Endothelial cell of umbilical vein (primary cell): ENCODE data around the gene USP6NL. TPM values are rescaled to one million over a fixed set of nuclear protein-coding genes. Genes with fewer than 3 reads are reported as not detected.

Source experiments
- BruUV-seq: library from RNA; stranded (reverse); fragments of 400-500 nt; replicated peaks from 2 replicates; lab custom pipeline; 2021; lab: Mats Ljungman, UMichigan
- CTCF ChIA-PET: fragments of 300-600, 350-600 bp; sonication (Branson Sonifier 250); formaldehyde crosslinking; loops from one replicate; lab custom pipeline; 2021; ENCODE audit warnings: antibody characterized with exemption, inconsistent platforms; lab: Charles Lee
- POLR2A ChIA-PET: fragments of 300-600, 350-600 bp; sonication (Branson Sonifier 250); formaldehyde crosslinking; loops from one replicate; lab custom pipeline; 2021; ENCODE audit warnings: antibody characterized with exemption, inconsistent platforms; lab: Charles Lee
- DNase-seq: peaks from one replicate; pipeline ENCODE4 v3.0.0-alpha.2; 2011; ENCODE audit warnings: low read depth, low spot score
- FAIRE-seq: peaks from 2 replicates; lab custom pipeline; 2011; peaks lifted over from hg19 to GRCh38; lab: Jason Lieb, UNC
- H2AFZ ChIP-seq: 2 replicates; pipeline ENCODE4 v1.6.0; 2012; ENCODE audit warnings: low read depth, low read length, control low read depth, inconsistent platforms
- H3K27ac ChIP-seq: 2 replicates; pipeline ENCODE4 v1.5.1; 2011; ENCODE audit warnings: low read depth, mild to moderate bottlenecking, control low read depth, low read length, moderate library complexity; ENCODE audit not compliant: insufficient read depth
- H3K27me3 ChIP-seq, 2 experiments: 2 replicates each; pipeline versions ENCODE4 v1.6.0 to v1.6.1; 2011; ENCODE audit warnings: low read length in 2 of 2, mixed read lengths in 1 of 2; ENCODE audit not compliant: control insufficient read depth in 2 of 2, insufficient read depth in 2 of 2
- H3K36me3 ChIP-seq, 2 experiments: 2 replicates in 1 of 2; 3 replicates in 1 of 2; pipeline ENCODE4 v1.5.1; 2011; ENCODE audit warnings: low read length in 2 of 2, mild to moderate bottlenecking in 1 of 2, moderate library complexity in 1 of 2; ENCODE audit not compliant: control insufficient read depth in 2 of 2, insufficient read depth in 2 of 2; ENCODE audit errors: extremely low read depth in 1 of 2
- H3K4me1 ChIP-seq: 3 replicates; pipeline ENCODE4 v1.5.1; 2011; ENCODE audit warnings: mild to moderate bottlenecking, low read length; ENCODE audit not compliant: control insufficient read depth, insufficient read depth; ENCODE audit errors: extremely low read depth
- H3K4me2 ChIP-seq: 2 replicates; pipeline ENCODE4 v1.6.1; 2011; ENCODE audit warnings: low read length, control low read depth, mixed read lengths; ENCODE audit not compliant: insufficient read depth
- H3K4me3 ChIP-seq, 3 experiments: fragments of 200-600 bp in 1 of 3; sonication (generic), shearing (Covaris generic) in 1 of 3; replicated peaks in 1 of 3; 2 replicates each; pipeline ENCODE4 v1.5.1; 2011 to 2016; ENCODE audit warnings: control low read depth in 3 of 3, low read length in 3 of 3, mild to moderate bottlenecking in 2 of 3, inconsistent platforms in 1 of 3, low read depth in 1 of 3, moderate library complexity in 1 of 3; ENCODE audit not compliant: insufficient read depth in 1 of 3
- H3K79me2 ChIP-seq: 2 replicates; pipeline ENCODE4 v1.6.0; 2012; ENCODE audit warnings: low read length, inconsistent platforms; ENCODE audit not compliant: control insufficient read depth, insufficient read depth
- H3K9ac ChIP-seq: replicated peaks from 2 replicates; pipeline ENCODE3; 2011; ENCODE audit warnings: low read length, control low read depth; ENCODE audit not compliant: insufficient read depth; ENCODE audit errors: extremely low read depth
- H3K9me1 ChIP-seq: replicated peaks from 3 replicates; pipeline ENCODE4 v1.6.0; 2011; ENCODE audit warnings: mild to moderate bottlenecking, low read length; ENCODE audit not compliant: control insufficient read depth, insufficient read depth; ENCODE audit errors: extremely low read depth
- H3K9me3 ChIP-seq: replicated peaks from 2 replicates; pipeline ENCODE4 v1.5.1; 2012; ENCODE audit warnings: low read length, inconsistent platforms; ENCODE audit not compliant: control insufficient read depth, insufficient read depth
- H4K20me1 ChIP-seq: replicated peaks from 2 replicates; pipeline ENCODE3; 2011; ENCODE audit warnings: mild to moderate bottlenecking, low read length; ENCODE audit not compliant: control insufficient read depth, insufficient read depth; ENCODE audit errors: extremely low read depth
- EZH2 ChIP-seq: IDR thresholded peaks from 2 replicates; pipeline ENCODE4 v1.6.1; 2012; ENCODE audit warnings: borderline replicate concordance, low read depth, mild to moderate bottlenecking, moderate library complexity, low read length, inconsistent platforms; ENCODE audit not compliant: severe bottlenecking
- FOS ChIP-seq: IDR thresholded peaks from 2 replicates; pipeline ENCODE4 v1.6.1; 2011; ENCODE audit warnings: mild to moderate bottlenecking, low read length, moderate library complexity, borderline replicate concordance; ENCODE audit not compliant: insufficient read depth
- GATA2 ChIP-seq: IDR thresholded peaks from 2 replicates; pipeline ENCODE4 v1.7.0; 2011; ENCODE audit warnings: low read depth, mild to moderate bottlenecking, moderate library complexity, mixed read lengths, low read length; ENCODE audit not compliant: insufficient read length, insufficient read depth
- JUN ChIP-seq: IDR thresholded peaks from 2 replicates; pipeline ENCODE4 v1.6.1; 2011; ENCODE audit warnings: borderline replicate concordance, low read depth; ENCODE audit not compliant: insufficient read length, insufficient read depth
- MYC ChIP-seq: IDR thresholded peaks from one replicate; pipeline ENCODE4 v1.6.1; 2011; ENCODE audit warnings: mild to moderate bottlenecking, low read depth, low read length
- POLR2A ChIP-seq: IDR thresholded peaks from 2 replicates; pipeline ENCODE4 v1.6.1; 2012; ENCODE audit warnings: low read depth, mild to moderate bottlenecking, control low read depth, low read length
- POLR2AphosphoS5 ChIP-seq: IDR thresholded peaks from 2 replicates; pipeline ENCODE4 v1.6.1; 2012; ENCODE audit warnings: low read depth, mild to moderate bottlenecking, control low read depth, low read length, moderate library complexity; ENCODE audit not compliant: insufficient read depth
- dilution Hi-C: fragments of 300-500 bp; cut with MboI; formaldehyde crosslinking; loops from one replicate; pipeline ENCODE4 v1.15.0; 2019; ENCODE audit warnings: low sequenced_read_pairs; ENCODE audit not compliant: extremely low pct_ligation_motif_present
- intact Hi-C: fragments of 100-400 bp; cut with micrococcal nuclease; formaldehyde crosslinking; loops from one replicate; pipeline ENCODE4 v1.10.0; 2022
- polyA plus RNA-seq, 4 experiments: library from polyadenylated mRNA; depleted of rRNA in 3 of 4; stranded (reverse) in 3 of 4; unstranded in 1 of 4; fragments of >200 nt; gene quantifications; 2 replicates each; pipeline versions ENCODE4 v1.2.1 to v1.2.3, GENCODE V29; 2011 to 2012; ENCODE audit warnings: missing spikeins in 1 of 4
- total RNA-seq: library from RNA; stranded (reverse); gene quantifications from 2 replicates; pipeline ENCODE4 v1.2.3, GENCODE V29; 2021
- TF ChIP-seq, protein P1 (sequence below): IDR thresholded peaks from 2 replicates; pipeline ENCODE4 v1.6.1; 2011; ENCODE audit not compliant: insufficient read depth, insufficient read length
- TF ChIP-seq, protein P2 (sequence below), 2 donors: IDR thresholded peaks; 1 replicate in 1 of 2; 2 replicates in 1 of 2; pipeline ENCODE4 v1.5.1; 2011; ENCODE audit warnings: low read length in 2 of 2, mild to moderate bottlenecking in 2 of 2, moderate library complexity in 2 of 2, control low read depth in 1 of 2, inconsistent platforms in 1 of 2, low read depth in 1 of 2; ENCODE audit not compliant: insufficient read depth in 1 of 2; ENCODE audit errors: extremely low read depth in 1 of 2

The USP6NL gene
- total and polyA plus RNA-seq, 2 donors (not counting 3 experiments of a cell fraction or from before 2014, with no cell fraction given): 13.5 to 29.2 TPM

DNA sequence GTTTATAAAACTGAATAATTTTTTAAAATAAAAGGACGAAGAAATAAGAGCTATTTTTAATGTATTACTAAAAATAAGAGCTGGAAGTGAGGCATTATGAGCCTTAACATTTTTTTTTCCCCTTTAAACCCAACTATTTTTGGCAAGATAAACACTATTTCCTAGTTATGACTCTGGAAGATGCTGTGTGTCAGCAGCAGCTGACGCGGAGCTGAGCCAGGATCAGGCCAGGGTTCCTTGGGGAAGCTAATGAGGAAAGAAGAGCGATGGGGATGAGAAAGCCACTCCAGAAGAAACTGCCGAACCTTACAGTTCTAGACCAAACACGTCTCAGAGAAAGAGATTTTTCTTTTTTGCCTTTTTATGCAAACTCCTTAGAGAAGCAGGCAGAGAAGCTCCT is 85.9 kb downstream of the USP6NL start:
- no TSS peak for BruUV-seq
- Histone ChIP-seq H3K27me3 (no peaks in the 10 kb centered on the region), H3K9me1 (no peaks in the 10 kb centered on the region), H3K79me2 (peaks cover 5% of the 10 kb centered on the region), H3K9me3 (no peaks in the 10 kb centered on the region), H3K4me2 (no peak overlapping the region), H3K9ac (no peak overlapping the region), H3K4me3 (no peak overlapping the region), H4K20me1 (no peaks in the 10 kb centered on the region), H3K4me1 (no peaks in the 10 kb centered on the region), H2AFZ (no peak overlapping the region), H3K27ac (no peak overlapping the region), H3K36me3 (peaks cover 2% of the 10 kb centered on the region in 2 experiments)
- TF ChIP-seq POLR2AphosphoS5 (no peak), FOS (no peak), GATA2 (no peak), MYC (no peak), POLR2A (no peak), JUN (no peak), EZH2 (no peak)
- TF ChIP-seq, protein P1, sequence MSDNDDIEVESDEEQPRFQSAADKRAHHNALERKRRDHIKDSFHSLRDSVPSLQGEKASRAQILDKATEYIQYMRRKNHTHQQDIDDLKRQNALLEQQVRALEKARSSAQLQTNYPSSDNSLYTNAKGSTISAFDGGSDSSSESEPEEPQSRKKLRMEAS: no peak
- TF ChIP-seq, protein P2, sequence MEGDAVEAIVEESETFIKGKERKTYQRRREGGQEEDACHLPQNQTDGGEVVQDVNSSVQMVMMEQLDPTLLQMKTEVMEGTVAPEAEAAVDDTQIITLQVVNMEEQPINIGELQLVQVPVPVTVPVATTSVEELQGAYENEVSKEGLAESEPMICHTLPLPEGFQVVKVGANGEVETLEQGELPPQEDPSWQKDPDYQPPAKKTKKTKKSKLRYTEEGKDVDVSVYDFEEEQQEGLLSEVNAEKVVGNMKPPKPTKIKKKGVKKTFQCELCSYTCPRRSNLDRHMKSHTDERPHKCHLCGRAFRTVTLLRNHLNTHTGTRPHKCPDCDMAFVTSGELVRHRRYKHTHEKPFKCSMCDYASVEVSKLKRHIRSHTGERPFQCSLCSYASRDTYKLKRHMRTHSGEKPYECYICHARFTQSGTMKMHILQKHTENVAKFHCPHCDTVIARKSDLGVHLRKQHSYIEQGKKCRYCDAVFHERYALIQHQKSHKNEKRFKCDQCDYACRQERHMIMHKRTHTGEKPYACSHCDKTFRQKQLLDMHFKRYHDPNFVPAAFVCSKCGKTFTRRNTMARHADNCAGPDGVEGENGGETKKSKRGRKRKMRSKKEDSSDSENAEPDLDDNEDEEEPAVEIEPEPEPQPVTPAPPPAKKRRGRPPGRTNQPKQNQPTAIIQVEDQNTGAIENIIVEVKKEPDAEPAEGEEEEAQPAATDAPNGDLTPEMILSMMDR (IDR thresholded peaks at IDR 0.05; ENCODE audit: extremely low read depth in 1 of 2, insufficient read depth in 1 of 2, low read depth in 1 of 2, low read length in 2 of 2): no peak
- dilution Hi-C loops (no loop called here), intact Hi-C loops (no loop called here)
- DNase-seq: no peak
- ChIA-PET CTCF (interaction anchor here (0.6 to 1.2 kb wide), 4 partner anchors 10 to 232 kb away, joined by 3 to 8 read pairs (median 3); no protein-coding TSS in a partner anchor), POLR2A (no interaction called here)
- no peak for FAIRE-seq
